HG03025 (cell line): ENCODE measurements around the gene PTCRA.
A peak's percentile ranks its signal among the peaks of the same experiment; 100 is the strongest.
"Not testable (repeated sequence)": the region's sequence is repeated elsewhere in the genome, so short reads cannot be mapped to it uniquely, and the experiment has no call there.

ENCODE experiments used
- ATAC-seq: cut with Tn5 transposase; IDR thresholded peaks from one replicate; pipeline ENCODE4 v1.9.1; 2021; ENCODE audit warnings: mild to moderate bottlenecking, moderate library complexity; ENCODE audit not compliant: unreplicated experiment, low FRiP score

The PTCRA gene

GRCh38 chr6:42915732-42916131, at the start of gene PTCRA:
PTCRA (plus strand) TSS chr6:42916053; CDS start chr6:42916070, 17 bp downstream.
- no peak for ATAC-seq

GRCh38 chr6:42870145-42870936, 45.5 kb upstream of the PTCRA start:
- ATAC-seq, result no peak

- no peak for ATAC-seq
Measured at GRCh38 chr6:42871711-42872110, 44.1 kb upstream of the PTCRA start.

GRCh38 chr6:42873313-42873712, 42.5 kb upstream of the PTCRA start:
- no peak for ATAC-seq

- no peak for ATAC-seq
Measured at GRCh38 chr6:42877695-42878094, 38.2 kb upstream of the PTCRA start.

GRCh38 chr6:42879372-42880239, 36.2 kb upstream of the PTCRA start, which contains the start of gene RPL7L1:
RPL7L1 (plus strand) TSS chr6:42879616; CDS start chr6:42879911, 295 bp downstream.
- ATAC-seq, result peak; percentile 89

GRCh38 chr6:42880240-42880817, 35.5 kb upstream of the PTCRA start:
- ATAC-seq, result not testable (repeated sequence)

GRCh38 chr6:42880871-42881270, 35.0 kb upstream of the PTCRA start:
- not testable (repeated sequence) for ATAC-seq

GRCh38 chr6:42885702-42886101, 30.2 kb upstream of the PTCRA start:
- no peak for ATAC-seq

- not testable (repeated sequence) for ATAC-seq
Measured at GRCh38 chr6:42888201-42888600, 27.7 kb upstream of the PTCRA start.

GRCh38 chr6:42889815-42890214, 26.0 kb upstream of the PTCRA start:
- ATAC-seq, result no peak

- ATAC-seq, result peak; percentile 77
Measured at GRCh38 chr6:42890311-42891198, 25.3 kb upstream of the PTCRA start.

GRCh38 chr6:42891199-42891722, 24.6 kb upstream of the PTCRA start:
- no peak for ATAC-seq

GRCh38 chr6:42894041-42894828, 21.6 kb upstream of the PTCRA start:
- ATAC-seq, result not testable (repeated sequence)

- ATAC-seq, result no peak
Measured at GRCh38 chr6:42896178-42896719, 19.6 kb upstream of the PTCRA start.

- ATAC-seq, result no peak
Measured at GRCh38 chr6:42898891-42899361, 16.9 kb upstream of the PTCRA start.

- ATAC-seq, result no peak
Measured at GRCh38 chr6:42899871-42900270, 16.0 kb upstream of the PTCRA start.

GRCh38 chr6:42901538-42901957, 14.3 kb upstream of the PTCRA start:
- ATAC-seq, result no peak
